Endothelial cell of umbilical vein (primary cell): ENCODE measurements around the gene RAB4A.

Experiments used
- EZH2 ChIP-seq: IDR thresholded peaks from 2 replicates; pipeline ENCODE4 v1.6.1; 2012; ENCODE audit warnings: borderline replicate concordance, low read depth, mild to moderate bottlenecking, moderate library complexity, low read length, inconsistent platforms; ENCODE audit not compliant: severe bottlenecking
- GATA2 ChIP-seq: IDR thresholded peaks from 2 replicates; pipeline ENCODE4 v1.7.0; 2011; ENCODE audit warnings: low read depth, mild to moderate bottlenecking, moderate library complexity, mixed read lengths, low read length; ENCODE audit not compliant: insufficient read length, insufficient read depth
- JUN ChIP-seq: IDR thresholded peaks from 2 replicates; pipeline ENCODE4 v1.6.1; 2011; ENCODE audit warnings: borderline replicate concordance, low read depth; ENCODE audit not compliant: insufficient read length, insufficient read depth
- POLR2A ChIP-seq: IDR thresholded peaks from 2 replicates; pipeline ENCODE4 v1.6.1; 2012; ENCODE audit warnings: low read depth, mild to moderate bottlenecking, control low read depth, low read length
- POLR2AphosphoS5 ChIP-seq: IDR thresholded peaks from 2 replicates; pipeline ENCODE4 v1.6.1; 2012; ENCODE audit warnings: low read depth, mild to moderate bottlenecking, control low read depth, low read length, moderate library complexity; ENCODE audit not compliant: insufficient read depth
- TF ChIP-seq, protein P1 (sequence below), 2 donors: IDR thresholded peaks; 1 replicate in 1 of 2; 2 replicates in 1 of 2; pipeline ENCODE4 v1.5.1; 2011; ENCODE audit warnings: low read length in 2 of 2, mild to moderate bottlenecking in 2 of 2, moderate library complexity in 2 of 2, control low read depth in 1 of 2, inconsistent platforms in 1 of 2, low read depth in 1 of 2; ENCODE audit not compliant: insufficient read depth in 1 of 2; ENCODE audit errors: extremely low read depth in 1 of 2
- TF ChIP-seq, protein P2 (sequence below): IDR thresholded peaks from 2 replicates; pipeline ENCODE4 v1.6.1; 2011; ENCODE audit not compliant: insufficient read depth, insufficient read length

DNA sequence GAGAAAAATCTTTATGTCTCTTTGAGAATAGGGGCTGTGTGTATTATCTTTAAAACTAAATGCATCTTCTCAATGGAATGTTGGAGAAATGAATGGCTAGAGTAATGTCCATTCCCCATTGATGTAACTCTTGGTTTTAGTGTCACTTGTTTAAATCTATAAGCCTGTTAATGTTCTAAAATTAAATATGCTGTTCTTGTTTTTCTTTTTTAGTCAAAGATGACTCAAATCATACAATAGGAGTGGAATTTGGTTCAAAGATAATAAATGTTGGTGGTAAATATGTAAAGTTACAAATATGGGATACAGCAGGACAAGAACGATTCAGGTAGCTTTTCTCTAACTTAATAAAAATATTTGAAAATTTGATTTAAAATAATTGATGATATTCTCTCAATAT is 17.6 kb downstream of the RAB4A start:
- TF ChIP-seq, protein P1, sequence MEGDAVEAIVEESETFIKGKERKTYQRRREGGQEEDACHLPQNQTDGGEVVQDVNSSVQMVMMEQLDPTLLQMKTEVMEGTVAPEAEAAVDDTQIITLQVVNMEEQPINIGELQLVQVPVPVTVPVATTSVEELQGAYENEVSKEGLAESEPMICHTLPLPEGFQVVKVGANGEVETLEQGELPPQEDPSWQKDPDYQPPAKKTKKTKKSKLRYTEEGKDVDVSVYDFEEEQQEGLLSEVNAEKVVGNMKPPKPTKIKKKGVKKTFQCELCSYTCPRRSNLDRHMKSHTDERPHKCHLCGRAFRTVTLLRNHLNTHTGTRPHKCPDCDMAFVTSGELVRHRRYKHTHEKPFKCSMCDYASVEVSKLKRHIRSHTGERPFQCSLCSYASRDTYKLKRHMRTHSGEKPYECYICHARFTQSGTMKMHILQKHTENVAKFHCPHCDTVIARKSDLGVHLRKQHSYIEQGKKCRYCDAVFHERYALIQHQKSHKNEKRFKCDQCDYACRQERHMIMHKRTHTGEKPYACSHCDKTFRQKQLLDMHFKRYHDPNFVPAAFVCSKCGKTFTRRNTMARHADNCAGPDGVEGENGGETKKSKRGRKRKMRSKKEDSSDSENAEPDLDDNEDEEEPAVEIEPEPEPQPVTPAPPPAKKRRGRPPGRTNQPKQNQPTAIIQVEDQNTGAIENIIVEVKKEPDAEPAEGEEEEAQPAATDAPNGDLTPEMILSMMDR (IDR thresholded peaks at IDR 0.05; ENCODE audit: extremely low read depth in 1 of 2, insufficient read depth in 1 of 2, low read depth in 1 of 2, low read length in 2 of 2) = no peak
- TF ChIP-seq POLR2AphosphoS5 (no peak), GATA2 (no peak), POLR2A (no peak), JUN (no peak), EZH2 (no peak)
- TF ChIP-seq, protein P2, sequence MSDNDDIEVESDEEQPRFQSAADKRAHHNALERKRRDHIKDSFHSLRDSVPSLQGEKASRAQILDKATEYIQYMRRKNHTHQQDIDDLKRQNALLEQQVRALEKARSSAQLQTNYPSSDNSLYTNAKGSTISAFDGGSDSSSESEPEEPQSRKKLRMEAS = no peak
